ENCODE data around the gene FAM221B.

DNA sequence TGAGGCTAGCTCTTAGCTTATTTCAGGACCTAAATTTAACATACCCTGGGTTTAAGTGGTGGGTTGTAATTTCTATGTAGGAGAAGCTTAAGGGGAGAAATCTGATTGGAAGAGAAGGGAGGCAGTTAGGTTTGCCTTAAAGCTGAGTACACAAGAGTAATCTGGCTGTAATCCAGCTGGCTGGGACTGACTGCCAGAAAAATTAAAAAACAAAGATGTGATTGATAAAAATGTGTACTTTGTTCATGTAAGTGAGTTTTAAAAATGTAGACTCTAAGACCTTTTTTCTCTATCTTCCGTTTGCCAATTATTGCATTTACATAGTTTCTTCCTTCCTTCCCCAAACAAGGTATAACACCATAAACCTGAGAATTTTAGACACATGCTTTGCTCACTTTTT is 57.0 kb downstream of the FAM221B start:
- TF ChIP-seq, protein P1, sequence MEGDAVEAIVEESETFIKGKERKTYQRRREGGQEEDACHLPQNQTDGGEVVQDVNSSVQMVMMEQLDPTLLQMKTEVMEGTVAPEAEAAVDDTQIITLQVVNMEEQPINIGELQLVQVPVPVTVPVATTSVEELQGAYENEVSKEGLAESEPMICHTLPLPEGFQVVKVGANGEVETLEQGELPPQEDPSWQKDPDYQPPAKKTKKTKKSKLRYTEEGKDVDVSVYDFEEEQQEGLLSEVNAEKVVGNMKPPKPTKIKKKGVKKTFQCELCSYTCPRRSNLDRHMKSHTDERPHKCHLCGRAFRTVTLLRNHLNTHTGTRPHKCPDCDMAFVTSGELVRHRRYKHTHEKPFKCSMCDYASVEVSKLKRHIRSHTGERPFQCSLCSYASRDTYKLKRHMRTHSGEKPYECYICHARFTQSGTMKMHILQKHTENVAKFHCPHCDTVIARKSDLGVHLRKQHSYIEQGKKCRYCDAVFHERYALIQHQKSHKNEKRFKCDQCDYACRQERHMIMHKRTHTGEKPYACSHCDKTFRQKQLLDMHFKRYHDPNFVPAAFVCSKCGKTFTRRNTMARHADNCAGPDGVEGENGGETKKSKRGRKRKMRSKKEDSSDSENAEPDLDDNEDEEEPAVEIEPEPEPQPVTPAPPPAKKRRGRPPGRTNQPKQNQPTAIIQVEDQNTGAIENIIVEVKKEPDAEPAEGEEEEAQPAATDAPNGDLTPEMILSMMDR (IDR thresholded peaks at IDR 0.05) = no peak
- TF ChIP-seq POLR2A (IDR thresholded peaks at IDR 0.05) = no peak

Measured in body of pancreas (tissue), 4 donors.